KMS-11 (cell line): ENCODE results near the gene UBE2A.
A peak's percentile ranks its signal among the peaks of the same experiment; 100 is the strongest.

Source experiments
- H2AFZ ChIP-seq: fragments of 200-600 bp; sonication (generic); 2 replicates; pipeline ENCODE4 v1.6.1; 2016; ENCODE audit warnings: antibody characterized with exemption, mixed run types, low read depth
- H3K27ac ChIP-seq: fragments of 200-600 bp; sonication (generic); 2 replicates; pipeline ENCODE4 v1.6.1; 2016; ENCODE audit warnings: mild to moderate bottlenecking, mixed run types
- H3K27me3 ChIP-seq: fragments of 200-600 bp; sonication (generic); 2 replicates; pipeline ENCODE4 v1.6.1; 2017; ENCODE audit warnings: mild to moderate bottlenecking, low read depth, mixed run types, moderate library complexity; ENCODE audit not compliant: insufficient read depth
- H3K36me3 ChIP-seq: fragments of 200-600 bp; sonication (generic); 2 replicates; pipeline ENCODE4 v1.6.1; 2017; ENCODE audit warnings: mild to moderate bottlenecking, mixed run types; ENCODE audit not compliant: insufficient read depth
- H3K4me1 ChIP-seq: fragments of 200-600 bp; sonication (generic); 2 replicates; pipeline ENCODE4 v1.6.1; 2016; ENCODE audit warnings: mild to moderate bottlenecking, low read depth, mixed run types; ENCODE audit not compliant: poor library complexity, severe bottlenecking
- H3K4me2 ChIP-seq: fragments of 200-600 bp; sonication (generic); 2 replicates; pipeline ENCODE4 v1.7.0; 2016; ENCODE audit warnings: mild to moderate bottlenecking, mixed run types
- H3K4me3 ChIP-seq: fragments of 200-600 bp; sonication (generic); IDR thresholded peaks from 2 replicates; pipeline ENCODE4 v1.6.1; 2017; ENCODE audit warnings: low read depth, low read length, mixed read lengths; ENCODE audit not compliant: insufficient read depth
- H3K79me2 ChIP-seq: fragments of 200-600 bp; sonication (generic); 2 replicates; pipeline ENCODE4 v1.6.1; 2016; ENCODE audit warnings: low read depth, mixed run types; ENCODE audit not compliant: insufficient read depth
- H3K9ac ChIP-seq: fragments of 200-600 bp; sonication (generic); 2 replicates; pipeline ENCODE4 v1.6.1; 2016; ENCODE audit warnings: mild to moderate bottlenecking, mixed run types
- H4K20me1 ChIP-seq: fragments of 200-600 bp; sonication (generic); 2 replicates; pipeline ENCODE4 v1.6.1; 2016; ENCODE audit warnings: mild to moderate bottlenecking, mixed run types; ENCODE audit not compliant: insufficient read depth
- CTCF ChIP-seq: fragments of 200-600 bp; sonication (generic); conservative IDR thresholded peaks from 2 replicates; pipeline ENCODE4 v1.6.1; 2017; ENCODE audit warnings: low read depth, mild to moderate bottlenecking, antibody characterized with exemption, low read length, moderate library complexity, mixed read lengths

The UBE2A gene

GRCh38 chrX:119541188-119541587 lies 33.2 kb upstream of the UBE2A start:
- no peaks in the 10 kb centered on the region for H4K20me1 ChIP-seq
- H3K9ac ChIP-seq: no peak overlapping the region
- no peak overlapping the region for H3K4me2 ChIP-seq
- no peaks in the 10 kb centered on the region for H3K27me3 ChIP-seq
- H3K27ac ChIP-seq: no peak overlapping the region
- H2AFZ ChIP-seq: no peak overlapping the region
- no peak overlapping the region for H3K4me3 ChIP-seq
- no peaks in the 10 kb centered on the region for H3K36me3 ChIP-seq
- no peaks in the 10 kb centered on the region for H3K79me2 ChIP-seq
- H3K4me1 ChIP-seq: no peaks in the 10 kb centered on the region
- TF ChIP-seq CTCF: no peak

- Histone ChIP-seq H4K20me1 (no peaks in the 10 kb centered on the region), H3K27me3 (no peaks in the 10 kb centered on the region), H3K4me3 (no peak overlapping the region), H3K9ac (no peak overlapping the region), H3K4me2 (no peak overlapping the region), H2AFZ (no peak overlapping the region), H3K4me1 (no peaks in the 10 kb centered on the region), H3K27ac (no peak overlapping the region), H3K79me2 (0 out of 2 replicates have a peak, but pooled peaks cover 4% of the 10 kb centered on the region), H3K36me3 (no peaks in the 10 kb centered on the region)
- no peak for TF ChIP-seq CTCF
These were observed 24.9 kb upstream of the UBE2A start for GRCh38 chrX:119549327-119550016.

- Histone ChIP-seq H3K79me2 (no peaks in the 10 kb centered on the region), H3K9ac (no peak overlapping the region), H3K4me3 (no peak overlapping the region), H3K4me2 (no peak overlapping the region), H3K4me1 (no peaks in the 10 kb centered on the region), H3K27me3 (no peaks in the 10 kb centered on the region), H4K20me1 (no peaks in the 10 kb centered on the region), H2AFZ (no peak overlapping the region), H3K27ac (no peak overlapping the region), H3K36me3 (no peaks in the 10 kb centered on the region)
- no peak for TF ChIP-seq CTCF
These were observed 21.9 kb upstream of the UBE2A start for GRCh38 chrX:119552508-119552907.

- Histone ChIP-seq H3K79me2 (peaks cover 16% of the 10 kb centered on the region; the same call in 1 of the 2 replicates), H4K20me1 (no peaks in the 10 kb centered on the region), H3K4me1 (no peaks in the 10 kb centered on the region), H3K9ac (peak within 1 kb of the TSS; percentile 52; the same call in 1 of the 2 replicates), H2AFZ (peak within 1 kb of the TSS; percentile 54), H3K27ac (peak within 1 kb of the TSS; percentile 42), H3K27me3 (no peaks in the 10 kb centered on the region), H3K36me3 (no peaks in the 10 kb centered on the region), H3K4me3 (no peak within 1 kb of the TSS), H3K4me2 (peak within 1 kb of the TSS; percentile 86)
- no peak for TF ChIP-seq CTCF
These were observed 9.2 kb upstream of the UBE2A start, which contains the start of gene STEEP1 for GRCh38 chrX:119565107-119565663. Gene STEEP1 (minus strand): TSS chrX:119565409. CDS start chrX:119565355, 54 bp downstream.
